DND-41 (cell line): ENCODE data around the gene SGK1.
"Not testable (repeated sequence)": the region's sequence is repeated elsewhere in the genome, so short reads cannot be mapped to it uniquely, and the experiment has no call there.

ENCODE experiments used
- ATAC-seq: fragments of 200-7000 bp; cut with Tn5 transposase; 3 replicates; pipeline ENCODE4 v1.9.1; 2021; ENCODE audit warnings: low read depth; ENCODE audit not compliant: insufficient read depth
- DNase-seq: peaks from one replicate; pipeline ENCODE4 v3.0.0-alpha.2; 2020
- H2AFZ ChIP-seq: 2 replicates; pipeline ENCODE4 v1.6.0; 2012; ENCODE audit warnings: low read depth, low read length
- H3K27ac ChIP-seq: 2 replicates; pipeline ENCODE4 v1.5.1; 2012; ENCODE audit warnings: low read length, inconsistent platforms
- H3K27me3 ChIP-seq: fragments of 200-600 bp; sonication (generic); 2 replicates; pipeline ENCODE4 v1.6.0; 2012; ENCODE audit warnings: low read length, mild to moderate bottlenecking, inconsistent platforms; ENCODE audit not compliant: insufficient read depth, poor library complexity
- H3K36me3 ChIP-seq: 2 replicates; pipeline ENCODE4 v1.5.1; 2012; ENCODE audit warnings: low read length, inconsistent platforms; ENCODE audit not compliant: insufficient read depth
- H3K4me1 ChIP-seq: 2 replicates; pipeline ENCODE4 v1.5.1; 2012; ENCODE audit warnings: mild to moderate bottlenecking, low read length; ENCODE audit not compliant: insufficient read depth
- H3K4me2 ChIP-seq: 2 replicates; pipeline ENCODE4 v1.6.0; 2012; ENCODE audit warnings: mild to moderate bottlenecking, moderate library complexity, low read length, inconsistent platforms; ENCODE audit not compliant: insufficient read depth
- H3K4me3 ChIP-seq, 2 experiments: fragments of 200-600 bp in 1 of 2; shearing (Covaris generic) in 1 of 2; 2 replicates each; pipeline ENCODE4 v1.5.1; 2012 to 2016; ENCODE audit warnings: inconsistent platforms in 2 of 2, low read length in 2 of 2, mild to moderate bottlenecking in 2 of 2, low read depth in 1 of 2, moderate library complexity in 1 of 2
- H3K79me2 ChIP-seq: 2 replicates; pipeline ENCODE4 v1.6.0; 2012; ENCODE audit warnings: low read length, inconsistent platforms; ENCODE audit not compliant: insufficient read depth
- H3K9ac ChIP-seq: 2 replicates; pipeline ENCODE4 v1.6.0; 2012; ENCODE audit warnings: low read depth, mild to moderate bottlenecking, inconsistent platforms, low read length, moderate library complexity
- H3K9me3 ChIP-seq: 2 replicates; pipeline ENCODE4 v1.5.1; 2012; ENCODE audit warnings: low read length, moderate library complexity, mild to moderate bottlenecking, inconsistent platforms; ENCODE audit not compliant: insufficient read depth, severe bottlenecking
- H4K20me1 ChIP-seq: 2 replicates; pipeline ENCODE4 v1.6.0; 2012; ENCODE audit warnings: low read length; ENCODE audit not compliant: insufficient read depth
- CTCF ChIP-seq: IDR thresholded peaks from 2 replicates; pipeline ENCODE4 v1.5.1; 2012; ENCODE audit warnings: borderline replicate concordance, low read length, moderate library complexity, mild to moderate bottlenecking; ENCODE audit not compliant: poor library complexity, severe bottlenecking; ENCODE audit errors: extremely low read depth
- EZH2 ChIP-seq: IDR thresholded peaks from 3 replicates; pipeline ENCODE4 v1.6.1; 2012; ENCODE audit warnings: borderline replicate concordance, low read depth, mild to moderate bottlenecking, moderate library complexity, low read length, inconsistent platforms; ENCODE audit not compliant: severe bottlenecking

Gene SGK1

GRCh38 chr6:134182528-134182927 is 135.4 kb downstream of the SGK1 start:
- no peaks in the 10 kb centered on the region for H3K36me3 ChIP-seq
- no peak overlapping the region for H3K4me2 ChIP-seq
- ATAC-seq (no peak), DNase-seq (no peak)
- no peak overlapping the region for H3K4me3 ChIP-seq
- H3K9ac ChIP-seq, result no peak overlapping the region
- TF ChIP-seq EZH2 (no peak), CTCF (no peak)
- H3K9me3 ChIP-seq, result no peaks in the 10 kb centered on the region
- peaks cover 16% of the 10 kb centered on the region for H3K27me3 ChIP-seq
- no peak overlapping the region for H3K27ac ChIP-seq
- no peaks in the 10 kb centered on the region for H3K79me2 ChIP-seq
- H2AFZ ChIP-seq, result no peak overlapping the region
- no peaks in the 10 kb centered on the region for H4K20me1 ChIP-seq
- H3K4me1 ChIP-seq, result peaks cover 17% of the 10 kb centered on the region

GRCh38 chr6:134181726-134182125 is 136.2 kb downstream of the SGK1 start:
- Histone ChIP-seq H3K27me3 (peaks cover 21% of the 10 kb centered on the region), H3K4me1 (peaks cover 17% of the 10 kb centered on the region)
- H3K79me2 ChIP-seq, H3K27ac ChIP-seq, H3K36me3 ChIP-seq, H3K9ac ChIP-seq, H3K4me3 ChIP-seq, DNase-seq, H3K4me2 ChIP-seq, H3K9me3 ChIP-seq, ATAC-seq, H2AFZ ChIP-seq, H4K20me1 ChIP-seq: not testable (repeated sequence)

GRCh38 chr6:134181251-134181650 is 136.7 kb downstream of the SGK1 start:
- not testable (repeated sequence) for ATAC-seq, DNase-seq, H3K9me3 ChIP-seq, H3K36me3 ChIP-seq, H3K79me2 ChIP-seq, H3K4me3 ChIP-seq, H3K9ac ChIP-seq, H2AFZ ChIP-seq, H4K20me1 ChIP-seq, H3K4me2 ChIP-seq, H3K27ac ChIP-seq
- Histone ChIP-seq H3K27me3 (peaks cover 26% of the 10 kb centered on the region), H3K4me1 (peaks cover 17% of the 10 kb centered on the region)

GRCh38 chr6:134180540-134180939 is 137.4 kb downstream of the SGK1 start:
- H3K9me3 ChIP-seq, H3K36me3 ChIP-seq, H3K79me2 ChIP-seq, ATAC-seq, H3K4me2 ChIP-seq, H4K20me1 ChIP-seq, H2AFZ ChIP-seq, H3K4me3 ChIP-seq, H3K27ac ChIP-seq, DNase-seq, H3K9ac ChIP-seq: not testable (repeated sequence)
- peaks cover 33% of the 10 kb centered on the region for H3K27me3 ChIP-seq
- H3K4me1 ChIP-seq, result peaks cover 21% of the 10 kb centered on the region

GRCh38 chr6:134178161-134179044 is 139.5 kb downstream of the SGK1 start:
- peak; percentile 77 for DNase-seq
- H3K4me1 ChIP-seq, result peaks cover 37% of the 10 kb centered on the region
- no peaks in the 10 kb centered on the region for H3K9me3 ChIP-seq
- H3K36me3 ChIP-seq, result no peaks in the 10 kb centered on the region; the same call in 1 of the 2 replicates
- H3K4me3 ChIP-seq, result peak overlapping the region; percentile 9 to 62; a peak in 3 of 4 replicates
- peak overlapping the region; percentile 77 for H2AFZ ChIP-seq
- no peaks in the 10 kb centered on the region for H4K20me1 ChIP-seq
- H3K9ac ChIP-seq, result peak overlapping the region; percentile 36
- no peak overlapping the region; the same call in 1 of the 2 replicates for H3K27ac ChIP-seq
- peak; percentile 72 for ATAC-seq
- H3K4me2 ChIP-seq, result peak overlapping the region; percentile 79
- H3K79me2 ChIP-seq, result no peaks in the 10 kb centered on the region
- TF ChIP-seq EZH2 (no peak), CTCF (peak; percentile 85)
- H3K27me3 ChIP-seq, result peaks cover 40% of the 10 kb centered on the region
